Activated CD4-positive, alpha-beta T cell treated with anti-CD3 and anti-CD28 coated beads, Interleukin-2, amount 50 U/mL, for 24 hours (primary cell): ENCODE results near the gene SLC4A8.

Source experiments
- DNase-seq, 2 donors: peaks; one replicate each; pipeline ENCODE4 v3.0.0-alpha.2; 2020; ENCODE audit warnings: low read depth in 1 of 2, low spot score in 1 of 2

The SLC4A8 gene

DNA sequence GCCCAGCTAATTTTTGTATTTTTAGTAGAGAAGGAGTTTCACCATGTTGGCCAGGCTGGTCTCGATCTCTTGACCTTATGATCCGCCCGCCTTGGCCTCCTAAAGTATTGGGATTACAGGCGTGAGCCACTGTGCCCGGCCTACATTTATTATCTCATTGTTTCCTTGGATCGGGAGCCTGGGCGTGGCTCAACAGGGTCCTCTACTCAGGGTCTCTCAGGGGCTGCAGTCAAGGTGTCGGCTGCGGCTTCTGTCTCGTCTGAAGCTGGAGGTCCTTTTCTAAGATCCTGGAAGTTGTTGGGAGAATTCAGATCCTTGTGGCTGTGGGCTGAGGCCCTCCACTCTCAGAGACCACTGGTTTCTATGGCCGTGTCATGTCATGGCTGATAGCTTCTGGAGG is 100.9 kb downstream of the SLC4A8 start:
- no peak for DNase-seq

DNA sequence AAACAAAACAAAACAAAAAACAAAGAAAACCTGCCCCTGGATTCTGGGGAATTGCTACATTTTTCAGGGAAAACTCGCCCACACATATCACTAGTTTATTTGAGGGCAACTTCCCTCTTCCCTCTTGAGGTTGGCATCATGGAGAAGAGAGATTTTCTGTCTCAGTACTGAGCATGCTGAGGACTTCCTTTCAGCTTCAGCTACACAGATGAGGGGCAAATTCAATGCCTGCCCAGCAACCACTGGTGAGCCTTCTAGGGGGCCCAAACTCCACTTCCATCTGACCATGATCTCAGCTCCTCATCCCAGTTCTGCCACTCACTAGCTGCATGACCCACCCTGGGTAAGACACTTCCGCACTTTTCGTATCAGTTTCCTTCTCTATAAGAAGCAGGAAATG is 103.3 kb downstream of the SLC4A8 start:
- no peak for DNase-seq

GRCh38 chr12:51528852-51529650 is 104.4 kb downstream of the SLC4A8 start:
- no peak for DNase-seq

DNA sequence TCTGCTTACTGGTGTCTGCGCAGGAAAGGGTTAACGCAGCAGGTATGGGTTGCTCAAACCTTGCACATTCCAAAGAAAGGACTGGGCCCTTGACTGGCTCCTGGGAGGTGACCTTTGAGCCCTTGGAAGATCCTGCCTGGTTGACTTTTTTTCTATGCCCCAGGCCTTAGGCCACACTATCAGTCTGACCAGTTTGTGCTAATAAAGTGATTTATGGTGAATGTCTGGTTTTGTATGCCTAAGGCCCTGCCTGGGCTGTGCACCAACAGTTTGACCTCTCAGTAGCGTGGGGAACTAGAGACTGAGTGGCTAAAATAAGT is 105.0 kb downstream of the SLC4A8 start:
- no peak for DNase-seq

DNA sequence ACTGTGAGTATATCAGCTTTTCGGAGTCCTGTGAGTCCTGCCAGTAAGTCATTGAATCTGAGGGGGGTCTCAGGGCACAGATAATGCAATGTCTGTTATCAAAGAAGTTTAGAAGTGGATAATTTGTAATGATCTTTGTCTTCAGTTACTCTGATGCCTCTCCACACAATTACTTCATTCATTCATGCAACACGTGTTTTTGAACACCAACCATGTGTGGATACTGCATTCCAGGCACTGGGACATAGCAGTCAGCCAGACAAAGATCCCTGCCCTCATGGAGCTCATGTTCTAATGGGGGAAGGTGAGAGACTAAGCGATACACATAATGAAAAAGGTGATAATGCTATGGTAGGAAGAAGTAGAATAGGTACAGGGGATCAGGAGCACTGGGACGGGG is 105.6 kb downstream of the SLC4A8 start:
- DNase-seq = no peak

DNA sequence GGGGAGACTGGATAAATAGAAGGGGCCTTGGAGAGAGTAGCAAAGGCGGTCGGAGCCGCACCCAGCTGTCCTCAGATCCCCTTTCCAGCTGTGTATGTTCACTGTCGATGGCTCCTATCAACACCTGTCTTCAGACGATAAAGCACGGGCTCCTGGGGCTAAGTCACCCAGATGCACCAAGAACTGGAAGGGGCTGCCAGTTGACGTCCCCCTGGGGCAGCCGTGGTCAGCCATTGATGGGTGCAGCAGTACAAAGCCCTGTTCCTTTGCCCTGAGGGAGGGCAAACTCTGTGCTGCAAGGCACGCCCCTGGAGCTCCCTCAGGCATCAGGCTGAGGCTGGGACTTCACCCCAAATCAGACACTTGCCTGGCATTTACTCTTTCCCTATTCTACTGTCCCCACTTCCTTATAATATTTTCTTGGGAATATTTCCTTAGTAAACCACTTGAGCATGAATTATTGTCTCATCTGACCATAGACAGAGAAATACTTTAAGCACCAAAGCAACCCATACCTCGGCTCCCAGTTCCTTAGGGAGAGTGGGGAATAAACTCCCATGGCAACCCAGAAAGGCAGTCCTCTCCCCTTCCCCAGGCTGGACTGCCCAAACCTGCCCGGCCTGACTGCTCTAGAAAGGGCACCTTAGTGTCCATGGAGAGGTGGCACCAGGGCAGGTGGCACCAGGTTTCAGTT is 106.8 kb downstream of the SLC4A8 start:
- DNase-seq = no peak

DNA sequence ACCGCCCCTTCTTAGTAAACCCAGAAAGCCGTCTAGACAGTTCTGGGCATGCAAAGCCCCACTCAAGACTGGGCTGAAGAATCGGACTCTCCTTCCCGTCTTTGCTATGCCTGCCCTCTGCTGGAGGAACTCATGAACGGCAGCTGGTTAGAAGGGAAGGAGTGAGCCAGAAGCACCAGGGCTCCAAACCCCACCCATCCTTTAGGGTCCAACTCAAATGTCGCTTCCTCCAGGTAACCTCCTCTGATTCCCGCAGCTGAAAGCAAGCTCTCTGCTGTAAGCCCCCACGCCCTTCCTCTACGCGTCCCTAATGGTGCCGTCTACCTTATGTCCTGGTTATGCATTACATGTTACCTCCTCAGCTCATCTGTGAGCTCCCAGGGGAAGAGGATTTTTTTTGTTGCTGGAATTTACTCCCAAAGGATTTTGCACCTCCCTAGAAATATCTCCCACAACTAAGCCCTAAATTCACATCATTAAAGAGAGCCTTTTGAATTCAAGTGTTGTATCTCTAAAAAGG is 107.4 kb downstream of the SLC4A8 start:
- peak; percentile 52 to 72 for DNase-seq

DNA sequence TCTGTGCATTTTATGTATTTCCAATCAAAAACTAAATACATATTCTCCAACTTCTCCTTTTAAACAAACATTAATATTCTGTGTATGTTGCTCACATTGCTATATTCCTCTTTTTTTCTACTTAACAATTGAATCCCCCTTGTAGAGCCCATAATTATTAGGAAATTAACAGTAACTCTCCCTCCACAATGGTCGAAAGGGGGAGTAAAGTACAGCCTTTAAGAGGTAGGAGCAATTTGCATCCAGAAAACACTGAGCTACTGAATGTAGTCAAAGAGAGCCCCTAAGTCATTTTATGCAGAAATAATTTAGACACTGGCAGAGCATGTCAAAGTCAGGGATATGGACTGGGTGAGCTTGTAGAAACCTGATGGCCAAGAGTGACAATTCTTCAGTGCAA is 109.2 kb downstream of the SLC4A8 start:
- DNase-seq = no peak

DNA sequence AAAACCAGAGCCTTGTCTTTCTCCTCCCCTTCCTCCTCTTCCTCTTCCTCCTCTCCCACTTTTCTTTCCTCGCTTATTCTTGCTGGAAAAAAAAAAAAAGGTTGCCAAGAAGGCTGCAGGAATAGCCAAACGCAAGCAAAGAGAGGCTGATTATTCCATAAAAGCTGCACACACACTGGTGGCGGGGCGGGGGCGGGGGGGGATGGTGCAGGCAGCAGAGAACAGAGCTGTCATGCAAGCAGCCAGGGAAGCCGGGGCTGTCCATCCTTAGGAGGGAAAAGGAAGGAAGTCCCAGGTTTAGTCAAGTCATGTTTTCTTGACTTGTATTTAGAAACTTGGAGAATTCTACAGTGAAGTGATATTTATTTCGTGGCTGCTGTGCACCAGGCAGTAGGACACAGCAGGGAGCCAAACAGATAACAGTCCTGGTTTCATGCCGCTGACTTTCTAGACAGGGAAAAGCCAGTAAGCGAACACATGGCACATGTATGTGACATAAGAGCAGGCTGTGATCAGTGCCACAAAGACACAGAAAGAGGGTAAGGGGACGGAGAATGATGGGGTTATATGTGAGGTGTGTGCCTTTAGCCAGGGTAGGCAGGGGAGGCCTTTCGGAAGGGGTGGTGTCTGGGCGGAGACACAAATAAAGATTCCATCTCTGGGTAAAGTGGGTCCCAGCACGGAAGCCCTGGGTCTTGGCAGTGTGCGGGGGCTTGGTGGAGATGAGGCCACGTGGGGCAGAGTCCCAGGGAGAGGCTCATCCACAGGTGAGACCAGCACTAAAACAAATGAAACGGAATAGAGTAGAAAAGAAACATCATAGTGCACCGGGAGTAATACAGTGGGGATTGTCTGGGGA is 109.8 kb downstream of the SLC4A8 start:
- no peak for DNase-seq

GRCh38 chr12:51536159-51536558 is 111.5 kb downstream of the SLC4A8 start:
- DNase-seq = no peak

- no peak for DNase-seq
These were observed 113.5 kb downstream of the SLC4A8 start for GRCh38 chr12:51538149-51538548.

DNA sequence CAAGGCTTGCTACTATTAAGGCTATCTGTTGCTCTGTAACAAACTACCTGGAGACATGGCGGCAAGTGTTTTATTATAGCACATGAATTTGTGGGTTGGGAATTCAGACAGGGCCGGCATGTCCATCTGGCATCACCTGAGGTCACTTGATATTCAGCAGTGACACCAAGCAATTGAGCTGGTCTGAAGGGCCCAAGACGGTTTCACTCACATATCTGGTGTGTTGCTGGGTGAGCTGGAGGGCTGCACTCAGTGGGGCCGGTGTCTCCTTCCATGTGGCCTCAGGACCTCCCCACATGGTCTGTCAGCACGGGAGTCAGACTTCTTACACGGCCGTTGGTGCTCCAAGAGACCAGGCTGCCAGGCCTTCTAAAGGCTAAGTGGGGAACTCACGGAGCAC is 114.0 kb downstream of the SLC4A8 start:
- no peak for DNase-seq

DNA sequence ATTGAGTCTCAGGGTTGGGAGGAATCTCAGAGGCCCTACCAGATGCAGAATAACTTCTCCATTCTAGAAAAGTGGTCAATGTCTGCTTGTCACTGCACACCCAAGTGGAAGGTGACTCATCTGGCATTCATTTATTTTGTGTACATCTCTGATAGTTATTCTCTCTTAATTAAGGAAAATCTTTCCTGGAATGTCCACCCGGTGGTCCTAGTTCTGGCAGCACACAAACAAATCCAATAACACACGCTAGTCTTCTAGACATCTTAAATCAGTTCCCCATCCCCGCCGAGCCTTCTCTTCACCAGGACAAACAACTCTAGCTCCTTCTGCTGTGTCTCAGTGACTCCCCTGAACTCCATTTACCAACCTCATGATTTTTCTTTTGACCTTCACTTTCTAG is 116.4 kb downstream of the SLC4A8 start:
- no peak for DNase-seq

DNA sequence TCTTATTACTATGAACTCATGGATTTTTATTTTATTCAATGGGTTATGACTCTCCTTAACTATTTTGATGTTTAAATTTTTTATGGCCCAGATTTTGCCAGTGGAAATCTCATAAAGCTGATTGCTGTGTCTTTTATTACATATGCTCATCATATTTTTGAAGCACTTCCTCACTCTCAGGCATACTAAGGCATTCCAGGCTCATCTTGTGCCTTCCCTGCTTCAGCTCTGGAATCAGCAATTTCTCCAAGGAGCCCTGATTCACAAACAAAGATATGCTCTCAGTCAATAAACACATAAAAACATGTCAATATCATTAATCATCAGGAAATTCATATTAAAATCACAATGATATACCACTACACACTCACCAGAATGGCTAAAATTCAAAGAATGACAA is 121.5 kb downstream of the SLC4A8 start:
- no peak for DNase-seq

- no peak for DNase-seq
These were observed 123.0 kb downstream of the SLC4A8 start for GRCh38 chr12:51547606-51548005.

DNA sequence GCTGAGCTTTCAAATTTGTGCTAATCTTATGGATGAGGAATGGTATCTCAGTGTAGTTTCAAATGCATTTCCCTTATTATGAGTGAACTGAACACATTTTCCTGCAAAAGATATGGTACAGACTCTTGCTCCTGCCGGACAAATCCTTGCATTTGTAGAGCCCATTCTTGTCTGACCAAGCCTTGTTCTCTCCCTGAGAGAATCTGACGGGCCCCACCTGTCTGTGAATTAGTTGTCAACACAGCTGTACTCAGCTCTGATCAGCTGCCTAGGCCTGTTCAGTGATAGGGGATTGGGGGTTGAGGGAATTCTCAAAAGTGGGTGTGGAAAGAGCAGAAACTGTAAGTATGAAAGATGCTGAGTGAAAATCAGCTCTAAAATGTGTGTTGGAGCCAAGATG is 123.6 kb downstream of the SLC4A8 start:
- DNase-seq = no peak

- DNase-seq = no peak
These were observed 125.0 kb downstream of the SLC4A8 start for GRCh38 chr12:51549637-51550036.
